SIG-M5 treated with dmso at 0.1 percent for 504 hours (cell line): ENCODE measurements around the gene FECH.
"Not testable (repeated sequence)": the region's sequence is repeated elsewhere in the genome, so short reads cannot be mapped to it uniquely, and the experiment has no call there.

ENCODE experiments used
- DNase-seq: peaks from one replicate; lab custom pipeline; 2025; ENCODE audit not compliant: unreplicated experiment; lab: John Stamatoyannopoulos, UW

Gene FECH

DNA sequence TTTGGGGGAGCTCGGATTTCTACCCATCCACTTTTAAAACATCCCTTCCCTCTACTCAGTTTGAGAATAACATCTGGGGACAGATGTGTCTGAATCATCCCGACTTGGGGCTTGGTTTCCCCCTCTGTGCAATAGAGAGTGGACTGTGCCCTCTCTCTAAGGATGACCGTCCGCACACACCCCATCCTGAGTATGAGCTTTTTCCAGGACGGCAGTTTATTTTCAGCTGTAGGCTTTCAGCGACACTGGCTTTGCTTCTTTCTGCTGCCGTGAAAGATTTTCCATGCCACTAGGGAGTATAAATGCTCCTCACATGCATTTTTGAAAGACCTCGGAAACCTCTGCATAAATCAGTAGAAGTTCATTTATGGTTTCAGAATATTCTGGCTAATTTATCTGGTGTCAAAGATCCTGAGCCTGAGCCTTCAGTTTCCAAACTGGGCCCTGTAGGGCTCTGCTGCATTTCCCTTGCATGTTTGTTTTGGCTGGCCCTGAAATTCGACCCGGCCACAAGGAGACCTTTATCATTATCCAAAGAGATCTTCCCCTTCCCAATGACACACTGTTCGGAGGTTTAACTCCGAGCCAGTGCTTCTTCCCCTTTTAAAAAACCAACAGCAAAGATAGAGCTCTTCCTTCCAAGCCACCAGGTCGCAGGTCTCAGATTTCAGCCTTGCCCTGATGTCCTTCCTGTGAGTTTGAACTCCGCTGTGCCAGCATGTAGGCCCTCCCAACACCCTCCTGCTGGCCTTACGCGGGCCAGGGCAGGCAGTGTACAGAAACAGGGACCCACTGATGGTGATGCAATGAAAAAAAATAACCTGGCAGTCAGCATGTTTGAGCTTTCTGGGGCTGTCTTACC lies 53.3 kb downstream of the FECH start:
- no peak for DNase-seq

GRCh38 chr18:57529151-57529550 lies 57.4 kb downstream of the FECH start:
- DNase-seq = no peak

DNA sequence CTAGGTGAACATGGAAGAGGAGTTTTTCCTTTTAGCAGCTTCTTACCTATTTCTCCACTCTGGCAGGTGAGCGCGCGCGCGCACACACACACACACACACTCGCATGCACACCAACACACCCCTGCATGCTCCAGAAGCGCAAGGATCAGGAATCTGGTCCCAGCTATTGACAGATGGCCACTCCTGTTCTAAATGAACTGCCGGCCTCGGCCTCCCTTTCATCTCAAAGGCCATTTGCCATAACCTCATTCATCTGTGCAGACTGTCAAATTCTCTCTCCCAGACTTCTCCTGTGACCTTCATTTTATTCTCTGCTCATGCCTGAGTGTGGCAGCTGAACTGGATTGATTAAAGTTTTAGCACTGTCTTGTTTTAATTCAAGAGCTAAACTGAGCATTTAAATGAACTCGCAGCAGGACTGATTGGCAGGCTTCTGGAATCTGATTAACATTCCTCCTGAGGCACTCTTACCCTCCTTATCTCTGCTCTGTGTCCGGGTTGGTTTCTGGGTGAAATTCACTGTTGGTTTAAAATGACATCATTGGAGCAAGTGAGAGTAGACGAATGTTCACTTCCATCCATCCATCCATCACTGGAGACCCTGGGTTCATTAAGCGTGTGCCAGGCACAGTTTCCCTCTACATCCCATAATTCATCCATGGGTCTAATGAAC lies 58.8 kb downstream of the FECH start:
- no peak for DNase-seq

GRCh38 chr18:57523171-57523956 lies 63.1 kb downstream of the FECH start:
- DNase-seq = peak; percentile 91

DNA sequence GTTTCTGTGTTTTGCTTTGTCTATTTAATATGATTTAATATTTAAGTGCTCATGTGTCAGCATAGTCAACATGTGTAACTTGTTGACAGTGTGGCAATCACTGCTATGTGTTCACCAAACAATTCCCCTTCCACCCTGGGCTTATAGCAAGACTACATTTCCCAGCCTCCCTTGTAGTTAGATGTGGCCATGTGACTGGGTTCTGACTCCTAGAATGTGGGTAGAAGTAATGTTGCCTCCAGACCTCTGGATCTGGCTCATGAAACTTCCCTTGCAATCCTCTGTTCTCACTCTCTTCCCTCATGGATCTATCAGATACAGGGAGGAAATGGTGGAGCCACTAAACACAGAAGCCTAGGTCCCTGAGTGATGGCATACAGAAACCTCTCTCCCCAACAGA lies 64.2 kb downstream of the FECH start:
- DNase-seq = not testable (repeated sequence)

- no peak for DNase-seq
Measured at GRCh38 chr18:57519668-57520424, 66.7 kb downstream of the FECH start.

- DNase-seq = no peak
Measured at GRCh38 chr18:57518533-57518932, 68.0 kb downstream of the FECH start.

GRCh38 chr18:57516056-57516455 lies 70.4 kb downstream of the FECH start:
- DNase-seq = no peak

- no peak for DNase-seq
Measured at GRCh38 chr18:57505231-57505630, 81.3 kb downstream of the FECH start.

DNA sequence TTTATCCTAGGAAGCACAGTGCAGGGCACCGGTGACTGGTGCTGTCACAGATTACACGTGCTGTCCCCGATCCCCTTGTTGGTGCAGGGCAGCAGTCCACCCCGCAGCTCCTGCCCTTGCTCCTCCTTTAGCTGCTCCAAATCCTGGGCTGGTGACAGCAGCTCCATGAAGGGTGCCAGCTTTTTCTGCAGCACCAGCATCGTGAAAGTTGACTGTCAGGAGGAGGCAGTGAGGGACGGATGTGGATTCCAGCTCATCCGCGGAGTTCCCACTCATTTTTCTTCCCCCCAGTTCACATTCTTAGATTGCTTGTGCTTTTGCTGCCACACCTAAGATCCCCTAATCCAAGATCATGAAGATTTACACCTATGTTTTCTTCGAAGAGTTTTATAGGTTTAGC lies 83.9 kb downstream of the FECH start:
- no peak for DNase-seq

DNA sequence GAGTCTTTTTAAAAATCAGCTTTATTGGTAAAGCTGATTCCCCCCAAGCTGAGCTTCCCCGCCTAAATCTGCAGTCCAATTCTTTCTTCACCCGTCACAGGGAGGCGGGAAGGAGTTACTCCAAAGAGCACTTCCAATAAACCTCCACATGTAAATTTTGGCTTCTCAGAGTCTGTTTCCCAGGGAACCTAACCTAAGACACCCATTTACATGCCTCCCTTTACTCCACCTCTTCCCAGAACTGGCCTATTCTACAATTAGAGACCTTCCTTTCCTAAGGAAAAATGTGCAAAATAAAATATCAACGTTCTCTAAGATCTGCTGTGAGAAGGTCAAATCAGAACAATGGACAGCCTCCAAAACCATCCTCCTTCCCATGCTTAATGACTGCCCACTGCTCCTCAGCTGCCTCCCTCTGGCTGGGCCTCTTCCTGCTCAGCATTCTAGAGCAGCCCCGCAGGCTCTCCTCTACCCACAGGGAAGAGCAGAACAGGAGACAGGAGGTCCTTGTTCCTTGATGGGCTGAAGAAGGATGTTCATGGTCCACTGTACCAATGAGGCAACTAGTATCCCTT lies 87.7 kb downstream of the FECH start:
- DNase-seq = no peak
